Gastroesophageal sphincter (tissue), 4 donors: ENCODE data around the gene IMPDH2. TPM values are rescaled to one million over a fixed set of nuclear protein-coding genes. Genes with fewer than 3 reads are reported as not detected.

Source experiments
- ATAC-seq: fragments of 150-250 bp; one replicate; pipeline ENCODE4 v1.9.1; 2016; ENCODE audit warnings: mild to moderate bottlenecking, moderate library complexity
- H3K27ac ChIP-seq, 4 donors: fragments of 200-600 bp; sonication (generic) in 3 of 4; 1 replicate in 3 of 4; 2 replicates in 1 of 4; pipeline ENCODE4 v1.5.1; 2016 to 2019
- H3K27me3 ChIP-seq: fragments of 200-600 bp; sonication (generic); one replicate; pipeline ENCODE4 v1.5.1; 2019
- H3K36me3 ChIP-seq, 2 donors: fragments of 200-600 bp; sonication (generic); one replicate each; pipeline ENCODE4 v1.5.1; 2019; ENCODE audit warnings: control low read depth in 1 of 2
- H3K4me1 ChIP-seq, 3 donors: fragments of 200-600 bp; sonication (generic); 1 replicate in 2 of 3; 2 replicates in 1 of 3; pipeline ENCODE4 v1.5.1; 2016 to 2019; ENCODE audit warnings: control low read depth in 2 of 3
- H3K4me3 ChIP-seq, 2 donors: fragments of 200-600 bp; sonication (generic); one replicate each; pipeline ENCODE4 v1.5.1; 2019; ENCODE audit warnings: mild to moderate bottlenecking in 1 of 2, moderate library complexity in 1 of 2
- H3K9me3 ChIP-seq, 3 donors: fragments of 200-600 bp; sonication (generic); one replicate each; pipeline ENCODE4 v1.5.1; 2017 to 2019; ENCODE audit warnings: control low read depth in 2 of 3
- CTCF ChIP-seq, 4 experiments: fragments of 200-600 bp in 2 of 4; fragments of 450-650 bp in 2 of 4; sonication (generic) in 1 of 4; IDR thresholded peaks; one replicate each; pipeline ENCODE4 v1.5.1; 2017 to 2019; ENCODE audit warnings: antibody characterized with exemption in 4 of 4, mild to moderate bottlenecking in 2 of 4, moderate library complexity in 2 of 4
- EP300 ChIP-seq: sonication (generic); formaldehyde crosslinking; IDR thresholded peaks from one replicate; pipeline ENCODE4 v1.6.1; 2017; ENCODE audit warnings: antibody characterized with exemption, mild to moderate bottlenecking
- POLR2A ChIP-seq, 2 donors: fragments of 450-650 bp; IDR thresholded peaks; one replicate each; pipeline ENCODE4 v1.6.1; 2017; ENCODE audit warnings: antibody characterized with exemption in 2 of 2, mild to moderate bottlenecking in 2 of 2, moderate library complexity in 1 of 2
- POLR2AphosphoS5 ChIP-seq: sonication (generic); formaldehyde crosslinking; IDR thresholded peaks from one replicate; pipeline ENCODE4 v1.6.1; 2017; ENCODE audit warnings: antibody characterized with exemption
- WGBS, 2 donors: methylation state at CpG; one replicate each; pipeline ENCODE4 v1.1.5; 2018; ENCODE audit warnings: low coverage in 1 of 2; 5-methylcytosine and 5-hydroxymethylcytosine counted together
- total RNA-seq, 4 donors: library from RNA; depleted of rRNA; stranded (reverse); fragments of >200 nt; gene quantifications; one replicate each; pipeline ENCODE4 v1.1.0, GENCODE V29; 2016

IMPDH2 gene
- total RNA-seq, 4 donors from 2014 or later, result 89.8 to 179 (median 118) TPM

GRCh38 chr3:49057268-49057667 lies 28.1 kb upstream of the IMPDH2 start:
- peaks cover 4 to 82% of the 10 kb centered on the region in 2 donors for H3K36me3 ChIP-seq
- H3K27ac ChIP-seq, result no peak overlapping the region
- no peaks in the 10 kb centered on the region for H3K9me3 ChIP-seq
- ATAC-seq, result no peak
- H3K27me3 ChIP-seq, result no peaks in the 10 kb centered on the region
- H3K4me3 ChIP-seq, result no peak overlapping the region
- no peak for TF ChIP-seq EP300
- TF ChIP-seq CTCF (IDR thresholded peaks at IDR 0.05), result no peak
- no peak for TF ChIP-seq POLR2A (IDR thresholded peaks at IDR 0.05)
- no peak for TF ChIP-seq POLR2AphosphoS5
- H3K4me1 ChIP-seq, result peaks cover 0 to 12% (median 0%) of the 10 kb centered on the region in 3 donors
- WGBS, 2 donors, result no CpG with 5 or more reads among the region's 10 CpGs

GRCh38 chr3:49054344-49054862 lies 25.2 kb upstream of the IMPDH2 start:
- WGBS, 2 donors, result 86 to 90% methylated on average over 2 of the region's 2 CpGs
- H3K4me1 ChIP-seq, result peaks cover 0 to 12% (median 0%) of the 10 kb centered on the region in 3 donors
- TF ChIP-seq POLR2A (IDR thresholded peaks at IDR 0.05) (no peak), POLR2AphosphoS5 (no peak), CTCF (IDR thresholded peaks at IDR 0.05) (no peak), EP300 (no peak)
- no peak overlapping the region for H3K27ac ChIP-seq
- peaks cover 4 to 79% of the 10 kb centered on the region in 2 donors for H3K36me3 ChIP-seq
- no peak overlapping the region for H3K4me3 ChIP-seq
- H3K27me3 ChIP-seq, result no peaks in the 10 kb centered on the region
- ATAC-seq, result no peak
- H3K9me3 ChIP-seq, result no peaks in the 10 kb centered on the region

GRCh38 chr3:49053543-49053942 lies 24.3 kb upstream of the IMPDH2 start:
- H3K9me3 ChIP-seq, result no peaks in the 10 kb centered on the region
- WGBS, 2 donors, result 85 to 100% methylated on average over 1 of the region's 1 CpG
- ATAC-seq, result no peak
- no peaks in the 10 kb centered on the region for H3K27me3 ChIP-seq
- no peak overlapping the region for H3K4me3 ChIP-seq
- no peak overlapping the region for H3K27ac ChIP-seq
- TF ChIP-seq CTCF (IDR thresholded peaks at IDR 0.05) (no peak), POLR2A (IDR thresholded peaks at IDR 0.05) (no peak), POLR2AphosphoS5 (no peak), EP300 (no peak)
- H3K36me3 ChIP-seq, result peaks cover 4 to 77% of the 10 kb centered on the region in 2 donors
- H3K4me1 ChIP-seq, result peaks cover 0 to 12% (median 0%) of the 10 kb centered on the region in 3 donors

GRCh38 chr3:49035281-49035680 lies 6.1 kb upstream of the IMPDH2 start:
- Histone ChIP-seq H3K4me3 (no peak overlapping the region), H3K27me3 (no peaks in the 10 kb centered on the region), H3K36me3 (peaks cover 3 to 98% of the 10 kb centered on the region in 2 donors), H3K27ac (no peak overlapping the region), H3K9me3 (no peaks in the 10 kb centered on the region), H3K4me1 (peaks cover 0 to 10% (median 0%) of the 10 kb centered on the region in 3 donors)
- TF ChIP-seq POLR2A (IDR thresholded peaks at IDR 0.05) (no peak), POLR2AphosphoS5 (no peak), EP300 (no peak), CTCF (IDR thresholded peaks at IDR 0.05) (no peak)
- no peak for ATAC-seq
- 94 to 95% methylated on average over 3 of the region's 3 CpGs for WGBS, 2 donors

- H3K9me3 ChIP-seq, result no peaks in the 10 kb centered on the region
- H3K36me3 ChIP-seq, result peaks cover 3 to 95% of the 10 kb centered on the region in 2 donors
- ATAC-seq, result no peak
- H3K27me3 ChIP-seq, result no peaks in the 10 kb centered on the region
- WGBS, 2 donors, result 81 to 94% methylated on average over 2 of the region's 2 CpGs
- no peak for TF ChIP-seq CTCF (IDR thresholded peaks at IDR 0.05)
- no peak for TF ChIP-seq POLR2A (IDR thresholded peaks at IDR 0.05)
- TF ChIP-seq POLR2AphosphoS5, result no peak
- no peak for TF ChIP-seq EP300
- H3K4me1 ChIP-seq, result peaks cover 0 to 15% (median 0%) of the 10 kb centered on the region in 3 donors
- H3K27ac ChIP-seq, result no peak overlapping the region
- H3K4me3 ChIP-seq, result no peak overlapping the region
Measured at GRCh38 chr3:49034650-49035049, 5.5 kb upstream of the IMPDH2 start.
